IPS DF 6.9 (cell line): ENCODE results near the gene GPR173.

ENCODE experiments used
- DNase-seq: peaks from one replicate; pipeline ENCODE4 v3.0.0-alpha.2; 2013; ENCODE audit warnings: low read depth, low spot score
- H3K27ac ChIP-seq: one replicate; pipeline ENCODE4 v1.5.1; 2013; ENCODE audit warnings: low read length, control low read depth
- H3K27me3 ChIP-seq: 2 replicates; pipeline ENCODE4 v1.6.1; 2013; ENCODE audit warnings: mild to moderate bottlenecking, low read length; ENCODE audit not compliant: control insufficient read depth, insufficient read depth
- H3K36me3 ChIP-seq: 2 replicates; pipeline ENCODE4 v1.6.1; 2013; ENCODE audit warnings: low read length; ENCODE audit not compliant: control insufficient read depth, insufficient read depth
- H3K4me1 ChIP-seq: 2 replicates; pipeline ENCODE4 v1.6.1; 2013; ENCODE audit warnings: low read length; ENCODE audit not compliant: control insufficient read depth, insufficient read depth
- H3K4me3 ChIP-seq: 2 replicates; pipeline ENCODE4 v1.5.1; 2013; ENCODE audit warnings: mild to moderate bottlenecking, low read length
- H3K9me3 ChIP-seq: 2 replicates; pipeline ENCODE4 v1.6.1; 2013; ENCODE audit warnings: low read length, inconsistent platforms; ENCODE audit not compliant: control insufficient read depth, insufficient read depth
- WGBS: extraction: QIAGEN DNeasy Blood & Tissue Kit; methylation state at CpG from one replicate; pipeline ENCODE4 v1.1.7; 2013; ENCODE audit warnings: mixed read lengths, missing lambda C conversion rate; ENCODE audit not compliant: insufficient read length, insufficient coverage; 5-methylcytosine and 5-hydroxymethylcytosine counted together

GPR173 gene, protein sequence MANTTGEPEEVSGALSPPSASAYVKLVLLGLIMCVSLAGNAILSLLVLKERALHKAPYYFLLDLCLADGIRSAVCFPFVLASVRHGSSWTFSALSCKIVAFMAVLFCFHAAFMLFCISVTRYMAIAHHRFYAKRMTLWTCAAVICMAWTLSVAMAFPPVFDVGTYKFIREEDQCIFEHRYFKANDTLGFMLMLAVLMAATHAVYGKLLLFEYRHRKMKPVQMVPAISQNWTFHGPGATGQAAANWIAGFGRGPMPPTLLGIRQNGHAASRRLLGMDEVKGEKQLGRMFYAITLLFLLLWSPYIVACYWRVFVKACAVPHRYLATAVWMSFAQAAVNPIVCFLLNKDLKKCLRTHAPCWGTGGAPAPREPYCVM

DNA sequence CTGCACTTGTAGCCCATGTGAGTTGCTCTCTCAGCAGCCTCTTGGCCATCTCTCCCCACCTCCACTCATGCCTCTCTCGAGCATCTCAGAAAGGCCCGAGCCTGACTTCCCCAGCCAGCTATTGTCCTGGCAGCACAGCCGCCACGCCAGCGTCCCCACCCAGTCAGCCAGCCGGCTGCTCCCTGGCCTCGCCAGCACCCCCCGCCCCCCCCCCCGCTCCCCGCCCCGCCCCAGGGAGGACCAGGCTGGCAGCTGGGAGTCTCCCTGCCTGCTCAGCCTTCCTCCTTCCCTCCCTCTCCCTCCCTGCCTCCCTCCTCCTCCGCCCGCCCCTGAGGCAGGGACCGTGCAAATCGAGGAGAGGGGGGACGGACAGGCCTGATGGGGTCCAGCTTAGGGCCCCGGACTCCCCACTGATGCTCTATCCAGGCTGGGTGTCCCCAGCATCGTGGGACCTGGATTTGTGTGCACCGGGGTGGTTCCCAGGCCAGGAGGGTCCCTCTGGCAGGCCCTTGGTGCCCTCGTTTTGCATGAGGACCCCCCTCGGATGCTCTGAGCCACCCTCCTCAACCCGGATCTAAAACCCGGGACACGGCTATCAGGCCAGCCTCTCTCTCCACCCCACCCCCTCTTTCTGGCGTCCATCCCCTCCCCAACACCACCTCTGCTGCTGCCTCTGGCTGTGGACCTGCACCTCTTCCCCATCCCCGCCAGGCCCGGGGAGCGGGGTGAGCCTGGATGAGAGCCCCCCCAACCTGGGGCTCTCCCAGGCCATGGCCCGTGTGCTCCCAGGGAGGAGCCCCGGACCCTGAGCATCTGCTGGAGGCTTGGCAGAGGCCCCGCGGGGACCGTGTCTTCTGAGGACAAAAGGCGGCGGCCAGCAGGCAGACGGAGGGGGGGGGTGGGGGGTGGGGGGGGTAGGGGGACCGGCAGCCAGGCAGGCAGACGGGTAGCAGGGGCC lies at the start of gene GPR173:
GPR173 (plus strand) TSS at position 621 of the 958 bp plus-strand sequence. CDS start 27,833 bp downstream, outside the sequence.
- peak within 1 kb of the TSS; percentile 59; the same call in 1 of the 2 replicates for H3K4me3 ChIP-seq
- no peaks in the 10 kb centered on the region for H3K27me3 ChIP-seq
- DNase-seq: no peak
- no CpG with 5 or more reads among the region's 38 CpGs for WGBS
- H3K36me3 ChIP-seq: no peaks in the 10 kb centered on the region
- H3K4me1 ChIP-seq: no peaks in the 10 kb centered on the region
- H3K27ac ChIP-seq: no peak within 1 kb of the TSS
- H3K9me3 ChIP-seq: no peaks in the 10 kb centered on the region

DNA sequence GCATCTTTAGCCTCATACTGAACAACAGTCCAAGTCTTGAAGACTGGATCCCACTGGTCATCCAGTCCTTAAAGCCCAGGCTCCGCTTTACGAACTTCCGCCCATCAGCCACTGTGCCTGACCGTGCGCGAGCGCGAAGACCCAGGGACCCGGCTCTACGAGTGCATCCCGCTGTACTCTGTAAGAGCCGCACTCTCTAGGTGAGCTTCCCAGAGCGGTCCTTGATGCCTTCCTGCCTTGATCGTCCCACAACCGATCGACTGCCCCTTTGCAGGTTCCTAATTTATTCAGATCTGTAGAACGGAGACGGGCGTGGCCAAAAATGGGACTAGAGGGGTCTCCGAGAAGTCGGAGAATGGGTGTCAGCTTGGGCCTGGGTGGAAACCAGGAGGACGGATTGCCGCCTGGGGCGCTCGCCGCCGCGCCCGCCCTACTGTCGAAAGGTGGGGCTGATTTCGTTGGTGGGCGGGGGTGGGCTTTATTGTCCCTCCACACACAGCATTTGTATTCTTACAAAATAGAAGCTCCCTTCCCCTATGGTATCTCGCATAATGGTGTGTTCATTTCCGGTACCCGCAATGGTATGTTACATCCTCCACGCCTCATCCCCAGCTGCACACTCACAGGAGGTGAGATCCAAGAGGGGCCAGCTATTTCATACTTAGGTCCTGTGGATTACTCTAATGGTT lies 48.0 kb upstream of the GPR173 start:
- H3K9me3 ChIP-seq: no peaks in the 10 kb centered on the region
- no peak for DNase-seq
- H3K36me3 ChIP-seq: no peaks in the 10 kb centered on the region
- no peaks in the 10 kb centered on the region for H3K4me1 ChIP-seq
- H3K27me3 ChIP-seq: no peaks in the 10 kb centered on the region
- no peak overlapping the region; the same call in 1 of the 2 replicates for H3K4me3 ChIP-seq
- WGBS: no CpG with 5 or more reads among the region's 36 CpGs
- H3K27ac ChIP-seq: no peak overlapping the region

DNA sequence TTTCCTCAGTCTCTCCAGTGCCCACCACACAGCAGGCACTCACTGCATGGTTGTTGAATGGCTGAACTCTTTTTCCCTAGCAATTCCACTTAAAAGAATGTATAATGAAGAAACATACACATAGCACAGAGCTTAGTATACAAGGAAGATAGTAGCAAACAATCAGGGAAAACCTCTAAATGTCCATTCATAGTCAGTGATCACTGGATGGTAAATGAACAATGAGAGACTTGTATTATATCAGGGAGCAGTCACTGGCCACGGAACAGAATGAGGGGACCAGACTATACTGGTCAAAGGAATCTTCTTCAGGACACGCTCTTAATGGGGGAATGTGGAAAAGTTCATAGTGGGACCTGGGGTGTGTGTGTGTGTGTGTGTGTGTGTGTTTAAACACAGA lies 46.6 kb upstream of the GPR173 start:
- no peaks in the 10 kb centered on the region for H3K27me3 ChIP-seq
- H3K9me3 ChIP-seq: no peaks in the 10 kb centered on the region
- no peak overlapping the region for H3K4me3 ChIP-seq
- no peak for DNase-seq
- H3K36me3 ChIP-seq: no peaks in the 10 kb centered on the region
- no peak overlapping the region for H3K27ac ChIP-seq
- H3K4me1 ChIP-seq: no peaks in the 10 kb centered on the region
- WGBS: no CpG with 5 or more reads among the region's 2 CpGs

DNA sequence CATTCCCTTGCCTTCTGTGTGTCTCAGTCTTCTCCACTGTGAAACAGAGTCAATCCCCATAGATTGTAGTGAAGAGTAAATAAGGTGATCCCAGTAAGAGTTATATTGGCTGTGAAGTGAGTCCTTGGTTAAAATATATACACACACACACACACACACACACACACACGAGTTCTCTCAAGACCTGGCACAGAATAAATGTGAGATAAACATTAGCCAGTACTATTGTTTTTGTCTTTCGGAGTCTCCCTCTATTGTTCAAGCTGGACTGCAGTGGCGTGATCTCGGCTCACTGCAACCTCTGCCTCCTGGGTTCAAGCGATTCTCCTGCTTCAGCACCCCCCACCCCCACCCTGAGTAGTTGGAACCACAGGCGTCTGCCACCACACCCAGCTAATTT lies 45.5 kb upstream of the GPR173 start:
- no peaks in the 10 kb centered on the region for H3K9me3 ChIP-seq
- H3K36me3 ChIP-seq: no peaks in the 10 kb centered on the region
- no CpG with 5 or more reads among the region's 6 CpGs for WGBS
- no peak for DNase-seq
- no peaks in the 10 kb centered on the region for H3K27me3 ChIP-seq
- no peak overlapping the region for H3K27ac ChIP-seq
- no peaks in the 10 kb centered on the region for H3K4me1 ChIP-seq
- H3K4me3 ChIP-seq: no peak overlapping the region

DNA sequence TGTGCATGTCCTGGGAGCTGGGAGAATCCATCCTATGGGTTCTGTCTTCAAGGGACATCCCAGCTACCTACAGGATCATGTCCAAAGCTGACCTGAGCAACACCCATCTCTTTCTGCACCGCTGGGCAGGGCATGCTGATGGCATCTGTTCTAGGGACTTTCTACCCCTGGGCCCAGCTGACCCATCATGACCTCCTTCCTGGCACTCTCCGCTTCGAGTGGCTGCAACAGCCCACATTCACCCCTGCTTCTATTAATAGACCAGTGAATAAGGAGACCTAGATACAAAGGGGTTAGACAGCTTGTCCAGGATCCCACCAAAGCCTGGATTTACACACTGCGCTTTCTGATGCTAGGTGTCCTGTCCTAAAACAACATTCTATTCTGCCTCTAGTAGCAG lies 44.6 kb upstream of the GPR173 start:
- H3K4me1 ChIP-seq: no peaks in the 10 kb centered on the region
- DNase-seq: no peak
- H3K9me3 ChIP-seq: no peaks in the 10 kb centered on the region
- H3K27me3 ChIP-seq: no peaks in the 10 kb centered on the region
- H3K4me3 ChIP-seq: no peak overlapping the region
- H3K27ac ChIP-seq: no peak overlapping the region
- WGBS: no CpG with 5 or more reads among the region's 4 CpGs
- H3K36me3 ChIP-seq: no peaks in the 10 kb centered on the region

DNA sequence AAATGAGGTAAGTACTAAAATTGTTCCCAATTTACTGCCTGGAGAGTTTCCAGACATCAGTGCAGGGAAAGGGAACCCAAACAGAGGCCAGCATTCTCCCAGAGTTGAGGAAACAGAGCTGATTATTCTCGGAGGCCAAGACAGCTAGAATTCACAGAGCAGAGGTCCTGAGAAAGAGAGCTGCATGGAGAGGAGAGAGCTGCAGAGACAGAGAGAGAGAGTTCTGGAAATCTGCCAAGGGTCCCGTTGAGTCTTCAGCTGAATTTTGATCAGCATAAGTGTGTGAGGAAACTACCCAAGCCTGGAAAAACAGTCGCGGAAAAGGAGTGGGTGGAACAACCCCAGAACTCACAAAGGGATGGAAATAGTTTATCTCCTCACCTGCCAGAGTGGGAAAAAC lies 43.8 kb upstream of the GPR173 start:
- Histone ChIP-seq H3K27ac (no peak overlapping the region), H3K4me3 (no peak overlapping the region), H3K9me3 (no peaks in the 10 kb centered on the region), H3K4me1 (no peaks in the 10 kb centered on the region), H3K36me3 (no peaks in the 10 kb centered on the region), H3K27me3 (no peaks in the 10 kb centered on the region)
- WGBS: no CpG with 5 or more reads among the region's 4 CpGs
- DNase-seq: no peak

DNA sequence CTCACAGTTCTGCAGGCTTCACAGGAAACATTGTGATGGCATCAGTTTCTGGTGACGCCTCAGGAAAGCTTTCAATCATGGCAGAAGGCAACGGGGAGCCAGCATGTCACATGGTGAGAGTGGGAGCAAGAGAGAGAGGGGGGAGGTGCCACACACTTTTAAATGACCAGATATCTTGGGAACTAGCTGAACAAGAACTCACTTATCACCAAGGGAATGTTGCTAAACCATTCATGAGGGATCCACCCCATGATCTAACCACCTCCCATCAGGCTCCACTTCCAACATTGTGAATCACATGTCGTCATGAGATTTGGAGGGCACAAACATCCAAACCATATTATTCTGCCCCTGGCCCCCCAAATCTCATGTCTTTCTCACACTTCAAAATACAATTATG lies 43.3 kb upstream of the GPR173 start:
- Histone ChIP-seq H3K27ac (no peak overlapping the region), H3K4me1 (no peaks in the 10 kb centered on the region), H3K36me3 (no peaks in the 10 kb centered on the region), H3K9me3 (no peaks in the 10 kb centered on the region), H3K27me3 (no peaks in the 10 kb centered on the region), H3K4me3 (no peak overlapping the region)
- DNase-seq: no peak
- WGBS: no CpG with 5 or more reads among the region's 3 CpGs

DNA sequence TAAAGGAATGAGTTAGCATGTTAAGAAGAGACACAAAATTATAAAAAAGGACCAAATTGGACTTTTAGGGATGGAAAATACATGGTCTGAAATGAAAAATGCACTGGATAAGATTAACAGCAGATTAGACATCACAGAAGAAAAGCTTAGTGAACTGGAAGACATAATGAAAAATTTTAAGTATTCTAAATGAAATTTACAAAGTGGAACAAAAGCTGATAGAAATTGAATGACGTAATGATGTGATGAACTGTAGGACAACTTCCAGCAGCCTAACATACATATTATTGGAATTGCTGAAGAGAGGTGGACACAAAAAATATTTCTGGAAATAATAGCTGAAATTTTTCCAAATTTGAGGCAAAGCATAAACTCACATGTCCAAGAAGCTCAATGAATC lies 39.6 kb upstream of the GPR173 start:
- Histone ChIP-seq H3K36me3 (no peaks in the 10 kb centered on the region), H3K27ac (no peak overlapping the region), H3K4me1 (no peaks in the 10 kb centered on the region), H3K4me3 (no peak overlapping the region), H3K9me3 (no peaks in the 10 kb centered on the region), H3K27me3 (no peaks in the 10 kb centered on the region)
- WGBS: no CpG with 5 or more reads among the region's 1 CpG
- no peak for DNase-seq

DNA sequence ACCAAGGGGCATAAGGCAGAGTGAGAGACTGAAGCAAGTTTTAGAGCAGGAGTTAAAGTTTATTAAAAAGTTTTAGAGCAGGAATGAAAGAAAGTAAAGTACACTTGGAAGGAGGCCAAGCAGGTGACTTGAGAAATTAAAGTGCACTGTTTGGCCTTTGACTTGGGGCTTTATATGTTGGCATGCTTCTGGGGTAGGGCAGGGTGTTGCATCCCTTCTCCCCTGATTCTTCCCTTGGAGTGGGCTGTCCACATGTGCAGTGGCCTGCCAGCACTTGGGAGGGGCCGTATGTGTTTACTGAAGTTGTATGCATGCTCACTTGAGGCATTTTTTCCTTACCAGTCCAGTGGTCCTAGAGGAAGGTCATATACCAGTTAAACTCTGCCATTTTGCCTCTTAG lies 35.3 kb upstream of the GPR173 start:
- Histone ChIP-seq H3K4me3 (no peak overlapping the region), H3K9me3 (no peaks in the 10 kb centered on the region), H3K4me1 (no peaks in the 10 kb centered on the region), H3K36me3 (no peaks in the 10 kb centered on the region), H3K27me3 (no peaks in the 10 kb centered on the region), H3K27ac (no peak overlapping the region)
- no peak for DNase-seq
- WGBS: no CpG with 5 or more reads among the region's 1 CpG

DNA sequence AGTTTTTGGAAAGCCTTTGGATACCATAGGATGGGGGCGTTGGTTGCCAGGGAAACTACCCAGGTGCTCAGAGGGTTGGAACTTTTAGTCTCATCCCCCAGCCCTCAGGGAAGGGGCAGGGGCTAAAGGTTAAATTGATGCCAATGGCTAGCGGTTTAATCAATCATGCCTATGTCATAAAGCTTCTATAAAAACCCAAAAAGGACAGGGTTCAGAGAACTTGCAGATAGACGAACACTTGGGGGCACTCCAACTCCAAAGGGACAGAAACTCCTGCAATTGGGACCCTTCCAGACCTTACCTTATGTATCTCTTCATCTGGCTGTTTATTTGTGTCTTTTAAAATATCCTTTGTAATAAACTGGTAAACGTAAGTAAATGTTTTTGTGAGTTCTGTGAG lies 30.0 kb upstream of the GPR173 start:
- no peaks in the 10 kb centered on the region for H3K27me3 ChIP-seq
- DNase-seq: no peak

More for the DNA sequence above, 30.0 kb upstream of the GPR173 start:
- Histone ChIP-seq H3K36me3 (no peaks in the 10 kb centered on the region), H3K4me3 (no peak overlapping the region), H3K27ac (no peak overlapping the region), H3K9me3 (no peaks in the 10 kb centered on the region), H3K4me1 (no peaks in the 10 kb centered on the region)
- WGBS: no CpG with 5 or more reads among the region's 4 CpGs
